Common myeloid progenitor, CD34-positive (primary cell): ENCODE data around the gene OR5K4.

Source experiments
- CTCF ChIA-PET: fragments of 350-600 bp; sonication (Branson Sonifier 250); formaldehyde crosslinking; loops from one replicate; lab custom pipeline; 2021; ENCODE audit warnings: antibody characterized with exemption; lab: Charles Lee
- POLR2A ChIA-PET: fragments of 350-600 bp; sonication (Branson Sonifier 250); formaldehyde crosslinking; loops from one replicate; lab custom pipeline; 2021; ENCODE audit warnings: antibody characterized with exemption; lab: Charles Lee
- DNase-seq, 3 donors: peaks; one replicate each; pipeline versions ENCODE4 v3.0.0 to v3.0.0-alpha.2; 2013
- H3K27ac ChIP-seq, 2 experiments: 1 replicate in 1 of 2; 2 replicates in 1 of 2; pipeline ENCODE4 v1.7.0; 2013; ENCODE audit warnings: inconsistent platforms in 2 of 2, low read length in 2 of 2, mild to moderate bottlenecking in 2 of 2, low read depth in 1 of 2, moderate library complexity in 1 of 2; ENCODE audit not compliant: severe bottlenecking in 2 of 2, insufficient read depth in 1 of 2, poor library complexity in 1 of 2
- H3K27me3 ChIP-seq, 5 experiments: replicated peaks in 2 of 5; 1 replicate in 3 of 5; 2 replicates in 2 of 5; pipeline versions ENCODE4 v1.6.1 to v1.7.0; 2013; ENCODE audit warnings: low read length in 4 of 5, mild to moderate bottlenecking in 2 of 5, moderate library complexity in 2 of 5, inconsistent platforms in 1 of 5; ENCODE audit not compliant: insufficient read depth in 5 of 5, control insufficient read depth in 4 of 5
- H3K36me3 ChIP-seq, 4 experiments: 1 replicate in 2 of 4; 2 replicates in 2 of 4; pipeline versions ENCODE4 v1.6.1 to v1.7.0; 2013; ENCODE audit warnings: low read length in 3 of 4, control low read depth in 1 of 4, mild to moderate bottlenecking in 1 of 4; ENCODE audit not compliant: control insufficient read depth in 4 of 4, insufficient read depth in 4 of 4
- H3K4me1 ChIP-seq, 4 experiments: 1 replicate in 3 of 4; 2 replicates in 1 of 4; pipeline versions ENCODE4 v1.6.1 to v1.7.1; 2013; ENCODE audit warnings: low read length in 3 of 4, mild to moderate bottlenecking in 3 of 4, control low read depth in 1 of 4, inconsistent platforms in 1 of 4, moderate library complexity in 1 of 4; ENCODE audit not compliant: control insufficient read depth in 4 of 4, insufficient read depth in 4 of 4; ENCODE audit errors: control extremely low read depth in 1 of 4
- H3K4me3 ChIP-seq, 7 experiments: 1 replicate in 4 of 7; 2 replicates in 3 of 7; pipeline versions ENCODE4 v1.5.1 to v1.7.0; 2013; ENCODE audit warnings: mild to moderate bottlenecking in 7 of 7, low read length in 6 of 7, moderate library complexity in 6 of 7, inconsistent platforms in 2 of 7, low read depth in 2 of 7, control low read depth in 1 of 7; ENCODE audit not compliant: insufficient read depth in 4 of 7, control insufficient read depth in 1 of 7; ENCODE audit errors: extremely low read depth in 1 of 7
- H3K9me3 ChIP-seq, 5 experiments: 1 replicate in 4 of 5; 2 replicates in 1 of 5; pipeline versions ENCODE4 v1.6.1 to v1.7.1; 2013; ENCODE audit warnings: low read length in 4 of 5, mild to moderate bottlenecking in 2 of 5, inconsistent platforms in 1 of 5, low read depth in 1 of 5, moderate library complexity in 1 of 5; ENCODE audit not compliant: control insufficient read depth in 4 of 5, insufficient read depth in 2 of 5; ENCODE audit errors: control extremely low read depth in 1 of 5
- WGBS: methylation state at CpG from one replicate; pipeline ENCODE4 v1.1.5; 2013; ENCODE audit not compliant: insufficient coverage; 5-methylcytosine and 5-hydroxymethylcytosine counted together

The OR5K4 gene

DNA sequence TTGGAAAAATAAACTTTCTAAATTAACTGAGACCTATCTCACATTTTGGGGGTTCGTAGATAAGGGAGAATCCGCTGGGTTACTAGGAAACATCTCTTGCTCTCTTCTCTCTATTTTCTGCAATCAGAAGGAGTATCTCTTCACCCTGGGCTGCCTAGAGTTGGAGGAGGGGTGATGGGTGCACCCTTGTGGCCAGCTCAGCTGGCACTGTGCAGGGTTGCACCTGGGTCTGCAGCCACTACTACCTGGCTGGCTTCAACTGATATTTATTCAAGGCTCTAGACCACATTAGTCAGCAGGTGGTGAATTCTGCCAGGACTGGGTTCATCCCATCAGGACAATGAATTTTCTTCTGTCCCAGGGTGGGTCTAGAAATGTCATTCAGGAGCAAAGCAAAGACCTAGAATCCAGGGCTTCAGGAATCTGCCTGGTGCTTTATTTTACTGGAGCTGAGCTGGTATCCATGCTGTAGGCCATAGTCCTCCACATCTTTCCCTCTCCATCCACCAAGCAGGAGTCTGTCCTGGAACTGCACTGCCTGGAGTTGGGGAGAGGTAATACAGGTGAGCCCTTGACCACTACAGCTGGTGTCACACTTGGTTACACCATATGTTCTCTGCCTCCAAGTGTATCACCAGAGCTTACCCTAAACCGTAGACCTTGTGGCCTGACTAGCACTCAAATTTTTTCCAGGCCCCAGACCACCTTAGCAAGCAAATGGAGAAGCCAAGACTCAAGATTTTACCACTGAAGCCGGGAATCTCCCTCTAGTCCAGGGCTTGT lies 14.0 kb downstream of the OR5K4 start:
- WGBS: 93% methylated on average over 4 of the region's 4 CpGs
- CTCF ChIA-PET: no interaction called here
- DNase-seq: no peak

DNA sequence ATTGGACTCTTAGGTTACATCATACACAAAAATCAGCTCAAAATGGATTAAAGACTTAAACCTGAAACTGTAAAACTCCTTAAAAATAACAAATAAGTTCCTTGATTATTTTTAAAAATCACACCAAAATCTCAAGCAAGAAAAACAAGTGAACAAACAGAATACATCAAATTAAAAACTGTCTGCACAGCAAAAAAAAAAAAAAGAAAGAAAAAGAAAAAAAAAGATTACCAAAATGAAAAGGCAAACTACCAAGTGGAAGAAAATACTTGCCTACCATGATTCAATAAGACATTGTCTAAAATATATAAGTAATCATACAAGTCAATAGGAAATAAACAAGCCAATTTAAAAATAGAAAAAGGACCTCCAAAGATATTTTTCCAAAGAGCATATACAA lies 17.5 kb downstream of the OR5K4 start:
- Histone ChIP-seq H3K27me3 (no peaks in the 10 kb centered on the region), H3K36me3 (no peaks in the 10 kb centered on the region), H3K27ac (no peak overlapping the region), H3K4me1 (no peaks in the 10 kb centered on the region), H3K4me3 (no peak overlapping the region), H3K9me3 (no peaks in the 10 kb centered on the region)
- no peak for DNase-seq
- ChIA-PET CTCF (no interaction called here), POLR2A (no interaction called here)

More for the DNA sequence above, 14.0 kb downstream of the OR5K4 start:
- Histone ChIP-seq H3K4me1 (no peaks in the 10 kb centered on the region), H3K27me3 (no peaks in the 10 kb centered on the region), H3K27ac (no peak overlapping the region), H3K36me3 (no peaks in the 10 kb centered on the region), H3K9me3 (no peaks in the 10 kb centered on the region), H3K4me3 (no peak overlapping the region)
- POLR2A ChIA-PET: no interaction called here

- H3K4me1 ChIP-seq: no peaks in the 10 kb centered on the region
- CTCF ChIA-PET: no interaction called here
Measured at GRCh38 chr3:98371853-98372252, 18.2 kb downstream of the OR5K4 start.

DNA sequence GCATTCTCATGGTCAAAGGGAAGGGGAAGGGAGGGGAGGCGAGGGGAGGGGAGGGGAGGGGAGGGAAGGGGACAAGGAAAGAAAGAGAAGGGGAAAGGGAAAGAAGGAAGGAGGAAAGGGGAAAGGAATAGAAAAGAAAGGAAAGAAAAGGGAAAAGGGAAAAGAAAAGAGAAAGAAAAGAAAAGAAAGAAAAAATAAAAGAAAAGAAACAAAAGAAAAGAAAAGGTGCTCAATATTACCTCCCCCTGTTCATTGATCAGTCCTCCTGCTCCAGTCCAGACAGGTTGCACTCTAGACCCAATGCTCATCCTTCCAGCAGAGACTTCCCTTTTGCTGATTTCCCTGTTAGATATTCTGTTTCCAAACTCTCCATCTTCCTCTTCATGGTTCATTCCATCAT lies 18.8 kb downstream of the OR5K4 start:
- CTCF ChIA-PET: no interaction called here
- no peaks in the 10 kb centered on the region for H3K27me3 ChIP-seq
- H3K4me3 ChIP-seq: no peak overlapping the region
- H3K4me1 ChIP-seq: no peaks in the 10 kb centered on the region
- no CpG with 5 or more reads among the region's 1 CpG for WGBS
- H3K36me3 ChIP-seq: no peaks in the 10 kb centered on the region
- POLR2A ChIA-PET: no interaction called here
- DNase-seq: no peak
- H3K9me3 ChIP-seq: no peaks in the 10 kb centered on the region
- no peak overlapping the region for H3K27ac ChIP-seq

More at GRCh38 chr3:98371853-98372252, 18.2 kb downstream of the OR5K4 start:
- Histone ChIP-seq H3K36me3 (no peaks in the 10 kb centered on the region), H3K27me3 (no peaks in the 10 kb centered on the region), H3K4me3 (no peak overlapping the region), H3K27ac (no peak overlapping the region), H3K9me3 (no peaks in the 10 kb centered on the region)
- DNase-seq: no peak
- POLR2A ChIA-PET: no interaction called here

DNA sequence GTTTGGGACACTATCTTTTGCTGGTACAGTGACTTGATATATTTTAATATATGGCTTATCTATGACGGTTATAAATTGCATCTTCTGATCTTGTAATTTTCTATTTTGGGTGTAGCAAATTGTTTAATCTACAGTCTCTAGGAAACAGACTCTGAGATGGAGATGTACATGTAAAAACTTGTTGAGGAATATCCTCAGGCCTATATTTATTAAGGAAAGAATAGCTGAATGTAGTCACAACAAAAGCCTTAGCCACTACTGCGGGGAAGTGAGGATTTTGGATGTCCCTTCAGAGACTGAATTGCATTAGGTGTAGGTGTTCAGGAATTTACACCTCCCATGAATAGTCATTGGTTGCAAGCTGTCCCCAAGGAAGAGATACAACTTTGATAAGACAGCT lies 23.0 kb downstream of the OR5K4 start:
- ChIA-PET POLR2A (no interaction called here), CTCF (no interaction called here)
- no peak overlapping the region for H3K27ac ChIP-seq

GRCh38 chr3:98388147-98388546 lies 34.5 kb downstream of the OR5K4 start:
- WGBS: no CpG with 5 or more reads among the region's 2 CpGs
- no peak overlapping the region for H3K4me3 ChIP-seq
- no peak overlapping the region for H3K27ac ChIP-seq
- H3K9me3 ChIP-seq: no peaks in the 10 kb centered on the region
- CTCF ChIA-PET: no interaction called here
- H3K4me1 ChIP-seq: no peaks in the 10 kb centered on the region
- no peak for DNase-seq
- H3K27me3 ChIP-seq: no peaks in the 10 kb centered on the region
- H3K36me3 ChIP-seq: no peaks in the 10 kb centered on the region
- POLR2A ChIA-PET: no interaction called here

More for the DNA sequence above, 23.0 kb downstream of the OR5K4 start:
- DNase-seq: no peak
- peaks cover 0 to 2% (median 0%) of the 10 kb centered on the region in 5 experiments for H3K9me3 ChIP-seq
- H3K36me3 ChIP-seq: no peaks in the 10 kb centered on the region
- H3K4me1 ChIP-seq: no peaks in the 10 kb centered on the region
- no peak overlapping the region for H3K4me3 ChIP-seq
- H3K27me3 ChIP-seq: no peaks in the 10 kb centered on the region
- no CpG with 5 or more reads among the region's 2 CpGs for WGBS

GRCh38 chr3:98390366-98390765 lies 36.7 kb downstream of the OR5K4 start, which contains the start of gene OR5K3:
OR5K3 (plus strand) TSS chr3:98390666; CDS start chr3:98390666, 0 bp downstream.
- Histone ChIP-seq H3K9me3 (no peaks in the 10 kb centered on the region), H3K4me3 (no peak within 1 kb of the TSS), H3K36me3 (no peaks in the 10 kb centered on the region), H3K27ac (no peak within 1 kb of the TSS), H3K27me3 (no peaks in the 10 kb centered on the region), H3K4me1 (no peaks in the 10 kb centered on the region)
- ChIA-PET POLR2A (no interaction called here), CTCF (no interaction called here)
- DNase-seq: no peak
